ENCODE measurements around the gene ACSBG1.

ACSBG1 gene

DNA sequence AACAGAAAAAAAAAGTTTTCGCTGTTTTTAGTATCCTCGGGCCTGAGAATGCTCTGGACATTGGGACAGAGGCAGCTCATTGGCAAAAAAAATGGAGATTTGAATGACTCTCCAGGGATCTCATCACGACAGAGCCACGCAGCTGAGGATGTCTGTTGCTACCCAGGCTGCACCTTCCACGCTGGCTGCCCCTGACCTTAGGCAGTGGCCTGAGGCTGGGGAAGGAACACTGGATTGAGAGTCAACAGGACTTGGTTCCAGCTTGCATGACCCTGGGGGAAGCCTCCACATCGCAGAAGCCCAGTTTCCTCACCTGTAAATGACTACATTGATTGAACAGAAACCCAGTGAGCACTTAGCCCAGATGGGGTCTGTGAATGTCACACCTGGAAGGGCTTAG, 8.7 kb upstream of the ACSBG1 start:
- Histone ChIP-seq H3K9ac (ENCODE audit: low read depth, low read length) (no peak overlapping the region), H3K4me1 (ENCODE audit: insufficient read depth, low read length) (no peaks in the 10 kb centered on the region), H3K9me3 (ENCODE audit: insufficient read depth, low read length, severe bottlenecking) (no peaks in the 10 kb centered on the region), H3K4me2 (ENCODE audit: insufficient read depth, low read length) (no peak overlapping the region), H2AFZ (ENCODE audit: low read depth, low read length) (no peak overlapping the region), H3K27ac (ENCODE audit: low read length) (no peak overlapping the region), H3K27me3 (ENCODE audit: insufficient read depth, low read length, poor library complexity) (no peaks in the 10 kb centered on the region), H3K36me3 (ENCODE audit: insufficient read depth, low read length) (no peaks in the 10 kb centered on the region), H3K79me2 (ENCODE audit: insufficient read depth, low read length) (no peaks in the 10 kb centered on the region), H3K4me3 (ENCODE audit: low read depth in 1 of 2, low read length in 2 of 2) (no peak overlapping the region), H4K20me1 (ENCODE audit: insufficient read depth, low read length) (no peaks in the 10 kb centered on the region)
- no peak for TF ChIP-seq EZH2 (IDR thresholded peaks at IDR 0.05; ENCODE audit: borderline replicate concordance, low read depth, low read length, severe bottlenecking)
- TF ChIP-seq, protein P1, sequence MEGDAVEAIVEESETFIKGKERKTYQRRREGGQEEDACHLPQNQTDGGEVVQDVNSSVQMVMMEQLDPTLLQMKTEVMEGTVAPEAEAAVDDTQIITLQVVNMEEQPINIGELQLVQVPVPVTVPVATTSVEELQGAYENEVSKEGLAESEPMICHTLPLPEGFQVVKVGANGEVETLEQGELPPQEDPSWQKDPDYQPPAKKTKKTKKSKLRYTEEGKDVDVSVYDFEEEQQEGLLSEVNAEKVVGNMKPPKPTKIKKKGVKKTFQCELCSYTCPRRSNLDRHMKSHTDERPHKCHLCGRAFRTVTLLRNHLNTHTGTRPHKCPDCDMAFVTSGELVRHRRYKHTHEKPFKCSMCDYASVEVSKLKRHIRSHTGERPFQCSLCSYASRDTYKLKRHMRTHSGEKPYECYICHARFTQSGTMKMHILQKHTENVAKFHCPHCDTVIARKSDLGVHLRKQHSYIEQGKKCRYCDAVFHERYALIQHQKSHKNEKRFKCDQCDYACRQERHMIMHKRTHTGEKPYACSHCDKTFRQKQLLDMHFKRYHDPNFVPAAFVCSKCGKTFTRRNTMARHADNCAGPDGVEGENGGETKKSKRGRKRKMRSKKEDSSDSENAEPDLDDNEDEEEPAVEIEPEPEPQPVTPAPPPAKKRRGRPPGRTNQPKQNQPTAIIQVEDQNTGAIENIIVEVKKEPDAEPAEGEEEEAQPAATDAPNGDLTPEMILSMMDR (IDR thresholded peaks at IDR 0.05; ENCODE audit: borderline replicate concordance, extremely low read depth, low read length, poor library complexity, severe bottlenecking) = no peak
- DNase-seq = no peak
- no peak for ATAC-seq (ENCODE audit: insufficient read depth, low read depth)

DNA sequence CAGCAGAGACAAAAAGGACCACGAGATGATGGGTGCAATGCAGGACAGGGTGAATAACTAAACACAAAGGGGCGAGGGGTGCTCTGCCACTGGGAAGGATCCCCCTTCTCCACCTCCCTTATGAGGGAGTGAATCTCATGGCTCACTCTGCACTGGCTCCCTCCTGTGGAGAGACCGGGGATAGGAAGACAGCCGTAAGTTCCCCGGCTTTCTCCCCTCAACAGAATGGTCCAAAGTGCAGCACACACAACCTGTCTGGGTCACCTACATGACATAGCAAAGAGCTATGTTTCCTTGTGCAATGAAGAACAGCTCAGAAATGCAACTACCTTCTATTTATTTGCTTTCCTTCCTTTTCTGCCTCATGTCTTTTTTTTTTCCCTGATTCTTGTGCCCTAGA, 7.8 kb upstream of the ACSBG1 start:
- no peaks in the 10 kb centered on the region for H3K4me1 ChIP-seq (ENCODE audit: insufficient read depth, low read length)
- no peak overlapping the region for H2AFZ ChIP-seq (ENCODE audit: low read depth, low read length)
- DNase-seq = peak; percentile 24
- no peaks in the 10 kb centered on the region for H3K36me3 ChIP-seq (ENCODE audit: insufficient read depth, low read length)
- H3K4me3 ChIP-seq (ENCODE audit: low read depth in 1 of 2, low read length in 2 of 2) = no peak overlapping the region
- H3K79me2 ChIP-seq (ENCODE audit: insufficient read depth, low read length) = no peaks in the 10 kb centered on the region
- ATAC-seq (ENCODE audit: insufficient read depth, low read depth) = no peak
- H3K9me3 ChIP-seq (ENCODE audit: insufficient read depth, low read length, severe bottlenecking) = no peaks in the 10 kb centered on the region
- no peaks in the 10 kb centered on the region for H4K20me1 ChIP-seq (ENCODE audit: insufficient read depth, low read length)
- H3K9ac ChIP-seq (ENCODE audit: low read depth, low read length) = no peak overlapping the region
- H3K27me3 ChIP-seq (ENCODE audit: insufficient read depth, low read length, poor library complexity) = no peaks in the 10 kb centered on the region
- TF ChIP-seq EZH2 (IDR thresholded peaks at IDR 0.05; ENCODE audit: borderline replicate concordance, low read depth, low read length, severe bottlenecking) = no peak
- TF ChIP-seq, protein P1 (IDR thresholded peaks at IDR 0.05; ENCODE audit: borderline replicate concordance, extremely low read depth, low read length, poor library complexity, severe bottlenecking) = peak; percentile 63
- no peak overlapping the region for H3K4me2 ChIP-seq (ENCODE audit: insufficient read depth, low read length)
- H3K27ac ChIP-seq (ENCODE audit: low read length) = no peak overlapping the region

DNA sequence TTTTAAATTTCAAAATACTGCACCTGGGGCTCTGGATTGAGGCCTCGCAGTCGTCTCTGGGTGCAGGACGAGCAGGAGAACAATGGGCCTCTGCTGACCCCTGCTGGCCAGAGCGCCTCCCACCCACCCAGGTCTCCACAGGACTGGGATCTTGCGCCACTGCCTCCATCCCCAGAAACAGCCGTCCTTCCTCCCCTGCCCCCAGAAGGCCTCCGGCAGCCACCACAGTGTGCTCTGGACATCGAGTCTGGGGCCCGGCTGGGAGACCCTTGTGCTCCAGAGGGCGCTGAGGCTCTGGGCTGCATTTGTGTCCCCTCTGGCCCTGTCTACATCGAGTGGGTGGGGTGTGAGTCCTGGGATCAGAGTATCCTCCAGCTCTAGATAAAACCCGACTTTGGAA, 6.7 kb upstream of the ACSBG1 start:
- DNase-seq (peak; percentile 82), ATAC-seq (ENCODE audit: insufficient read depth, low read depth) (peak; percentile 99)
- Histone ChIP-seq H3K36me3 (ENCODE audit: insufficient read depth, low read length) (no peaks in the 10 kb centered on the region), H3K4me3 (ENCODE audit: low read depth in 1 of 2, low read length in 2 of 2) (no peak overlapping the region), H3K4me2 (ENCODE audit: insufficient read depth, low read length) (no peak overlapping the region), H3K9ac (ENCODE audit: low read depth, low read length) (no peak overlapping the region), H3K79me2 (ENCODE audit: insufficient read depth, low read length) (no peaks in the 10 kb centered on the region), H2AFZ (ENCODE audit: low read depth, low read length) (no peak overlapping the region), H3K27ac (ENCODE audit: low read length) (no peak overlapping the region), H3K27me3 (ENCODE audit: insufficient read depth, low read length, poor library complexity) (no peaks in the 10 kb centered on the region), H4K20me1 (ENCODE audit: insufficient read depth, low read length) (no peaks in the 10 kb centered on the region), H3K4me1 (ENCODE audit: insufficient read depth, low read length) (no peaks in the 10 kb centered on the region), H3K9me3 (ENCODE audit: insufficient read depth, low read length, severe bottlenecking) (no peaks in the 10 kb centered on the region)
- no peak for TF ChIP-seq EZH2 (IDR thresholded peaks at IDR 0.05; ENCODE audit: borderline replicate concordance, low read depth, low read length, severe bottlenecking)
- TF ChIP-seq, protein P1 (IDR thresholded peaks at IDR 0.05; ENCODE audit: borderline replicate concordance, extremely low read depth, low read length, poor library complexity, severe bottlenecking) = peak; percentile 82

DNA sequence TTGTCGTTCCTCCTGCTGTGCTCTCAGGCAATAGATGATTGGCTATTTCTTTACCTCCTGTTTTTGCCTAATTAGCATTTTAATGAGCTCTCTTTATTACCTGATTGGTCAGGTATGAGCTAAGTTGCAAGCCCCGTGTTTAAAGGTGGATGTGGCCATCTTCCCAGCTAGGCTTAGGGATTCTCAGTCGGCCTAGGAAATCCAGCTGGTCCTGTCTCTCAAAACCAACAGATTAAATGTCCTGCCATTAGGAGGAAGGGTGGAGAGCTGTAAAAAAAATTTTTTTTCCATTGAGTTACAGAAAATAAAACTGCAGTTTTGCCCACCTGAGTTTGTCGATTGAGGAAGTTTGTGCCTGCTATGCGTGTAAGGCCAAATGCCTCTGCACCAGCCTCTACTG, 5.4 kb upstream of the ACSBG1 start:
- Histone ChIP-seq H3K4me1 (ENCODE audit: insufficient read depth, low read length) (no peaks in the 10 kb centered on the region), H3K79me2 (ENCODE audit: insufficient read depth, low read length) (no peaks in the 10 kb centered on the region), H3K4me3 (ENCODE audit: low read depth in 1 of 2, low read length in 2 of 2) (no peak overlapping the region), H3K36me3 (ENCODE audit: insufficient read depth, low read length) (no peaks in the 10 kb centered on the region), H2AFZ (ENCODE audit: low read depth, low read length) (no peak overlapping the region), H3K9me3 (ENCODE audit: insufficient read depth, low read length, severe bottlenecking) (no peaks in the 10 kb centered on the region), H3K27ac (ENCODE audit: low read length) (no peak overlapping the region), H3K27me3 (ENCODE audit: insufficient read depth, low read length, poor library complexity) (peaks cover 3% of the 10 kb centered on the region), H3K4me2 (ENCODE audit: insufficient read depth, low read length) (no peak overlapping the region), H3K9ac (ENCODE audit: low read depth, low read length) (no peak overlapping the region), H4K20me1 (ENCODE audit: insufficient read depth, low read length) (no peaks in the 10 kb centered on the region)
- no peak for ATAC-seq (ENCODE audit: insufficient read depth, low read depth)
- no peak for DNase-seq
- TF ChIP-seq, protein P1 (IDR thresholded peaks at IDR 0.05; ENCODE audit: borderline replicate concordance, extremely low read depth, low read length, poor library complexity, severe bottlenecking) = no peak
- no peak for TF ChIP-seq EZH2 (IDR thresholded peaks at IDR 0.05; ENCODE audit: borderline replicate concordance, low read depth, low read length, severe bottlenecking)

Data from DND-41 (cell line).